A673 (cell line): ENCODE results near the gene ATP8A2. TPM values are rescaled to one million over a fixed set of nuclear protein-coding genes. Genes with fewer than 3 reads are reported as not detected.

Experiments
- BruUV-seq: library from RNA; stranded (reverse); fragments of 400-500 nt; replicated peaks from 2 replicates; lab custom pipeline; 2021; lab: Mats Ljungman, UMichigan
- CTCF ChIA-PET: fragments of 300-600 bp; sonication (Branson Sonifier 250); formaldehyde crosslinking; loops from one replicate; lab custom pipeline; 2022; ENCODE audit warnings: antibody characterized with exemption; lab: Charles Lee
- POLR2A ChIA-PET: fragments of 300-600 bp; sonication (Branson Sonifier 250); formaldehyde crosslinking; loops from one replicate; lab custom pipeline; 2022; ENCODE audit warnings: antibody characterized with exemption; ENCODE audit not compliant: low non-redundant PET; lab: Charles Lee
- DNase-seq: peaks from one replicate; pipeline ENCODE4 v3.0.0-alpha.2; 2015; ENCODE audit warnings: low spot score
- H3K27ac ChIP-seq: fragments of 200-600 bp; sonication (generic); 2 replicates; pipeline ENCODE4 v1.5.1; 2016; ENCODE audit warnings: mixed run types, low read depth, mild to moderate bottlenecking, mixed read lengths, antibody characterized with exemption, low read length; ENCODE audit not compliant: poor library complexity, severe bottlenecking
- H3K27me3 ChIP-seq: fragments of 200-600 bp; sonication (generic); replicated peaks from 2 replicates; pipeline ENCODE4 v1.6.1; 2017; ENCODE audit warnings: mixed run types, low read depth, mild to moderate bottlenecking, mixed read lengths, antibody characterized with exemption, low read length; ENCODE audit not compliant: insufficient read depth, poor library complexity
- H3K36me3 ChIP-seq: fragments of 200-600 bp; sonication (generic); 2 replicates; pipeline ENCODE4 v1.6.1; 2016; ENCODE audit warnings: mixed run types, mild to moderate bottlenecking, mixed read lengths, antibody characterized with exemption, low read length; ENCODE audit not compliant: insufficient read depth, poor library complexity, severe bottlenecking
- H3K4me1 ChIP-seq: fragments of 200-600 bp; sonication (generic); 2 replicates; pipeline ENCODE4 v1.6.1; 2017; ENCODE audit warnings: mixed run types, mild to moderate bottlenecking, mixed read lengths, antibody characterized with exemption, low read length; ENCODE audit not compliant: insufficient read depth, poor library complexity, severe bottlenecking
- H3K4me3 ChIP-seq: fragments of 200-600 bp; sonication (generic); 2 replicates; pipeline ENCODE4 v1.5.1; 2016; ENCODE audit warnings: low read depth, mixed run types, mild to moderate bottlenecking, mixed read lengths, low read length; ENCODE audit not compliant: poor library complexity, severe bottlenecking
- H3K9me3 ChIP-seq: fragments of 200-600 bp; sonication (generic); 2 replicates; pipeline ENCODE4 v1.6.1; 2016; ENCODE audit warnings: mixed run types, low read depth, mild to moderate bottlenecking, mixed read lengths, antibody characterized with exemption, low read length; ENCODE audit not compliant: poor library complexity, severe bottlenecking
- CTCF ChIP-seq: fragments of 300-800, 200-600 bp; sonication (generic); conservative IDR thresholded peaks from 2 replicates; pipeline ENCODE4 v1.5.1; 2017; ENCODE audit warnings: low read depth, mild to moderate bottlenecking, antibody characterized with exemption, low read length, moderate library complexity, mixed read lengths
- EZH2 ChIP-seq: fragments of 200-600 bp; sonication (generic); IDR thresholded peaks from 2 replicates; pipeline ENCODE4 v1.6.1; 2017; ENCODE audit warnings: borderline replicate concordance, low read depth, mild to moderate bottlenecking, mixed read lengths, antibody characterized with exemption, low read length; ENCODE audit not compliant: poor library complexity, severe bottlenecking
- intact Hi-C: fragments of 100-400 bp; cut with micrococcal nuclease; formaldehyde crosslinking; loops from one replicate; pipeline ENCODE4 v1.10.0; 2022; ENCODE audit not compliant: unreplicated experiment
- total RNA-seq: library from RNA; stranded (reverse); gene quantifications from 2 replicates; pipeline ENCODE4 v1.2.3, GENCODE V29; 2021

ATP8A2 gene
- total RNA-seq, 1 experiment from 2014 or later = 0.92 TPM

DNA sequence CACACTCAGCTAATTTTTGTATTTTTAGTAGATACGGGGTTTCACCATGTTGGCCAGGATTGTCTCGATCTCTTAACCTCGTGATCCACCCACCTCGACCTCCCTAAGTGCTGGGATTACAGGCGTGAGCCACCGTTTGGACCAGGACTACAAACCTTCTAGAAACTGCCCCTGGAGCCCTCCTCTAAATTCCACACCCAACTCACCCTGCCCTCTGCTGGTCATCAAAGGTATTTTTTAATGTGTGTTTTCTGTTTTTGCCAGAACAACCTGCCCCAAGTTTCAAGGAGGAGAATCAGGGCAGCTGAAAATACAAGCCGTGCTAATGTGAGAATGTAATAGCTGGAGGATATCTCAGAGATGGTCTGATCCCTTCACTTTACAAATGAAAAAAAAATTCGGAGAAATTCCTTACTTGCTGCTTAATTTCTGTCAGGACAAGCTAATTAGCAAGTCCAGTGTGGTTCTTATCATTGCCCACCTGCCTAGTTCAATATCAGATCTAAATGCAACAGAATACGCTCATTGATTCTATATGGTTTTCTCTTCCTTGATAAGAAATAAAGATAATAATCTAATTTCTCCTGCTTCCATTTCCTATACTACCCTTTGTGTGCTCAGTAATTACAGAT lies 4.1 kb downstream of the ATP8A2 start:
- intact Hi-C loops = loop anchor here (5.0 to 10.0 kb wide), 3 partner anchors 141 to 369 kb away; no protein-coding TSS in a partner anchor
- ChIA-PET POLR2A (interaction anchor here (0.7 kb wide), 1 partner anchor 118 kb away, joined by 6 read pairs; no protein-coding TSS in a partner anchor), CTCF (interaction anchor here (0.6 to 0.7 kb wide), 4 partner anchors 14 to 454 kb away, joined by 3 to 4 read pairs (median 3); no protein-coding TSS in a partner anchor)
- Histone ChIP-seq H3K36me3 (no peaks in the 10 kb centered on the region), H3K4me3 (no peak overlapping the region), H3K27ac (no peak overlapping the region), H3K9me3 (no peaks in the 10 kb centered on the region), H3K27me3 (peaks cover 12% of the 10 kb centered on the region), H3K4me1 (peaks cover 5% of the 10 kb centered on the region)
- BruUV-seq = no TSS peak
- TF ChIP-seq CTCF = peak; percentile 70
- no peak for TF ChIP-seq EZH2
- peak; percentile 76 for DNase-seq

DNA sequence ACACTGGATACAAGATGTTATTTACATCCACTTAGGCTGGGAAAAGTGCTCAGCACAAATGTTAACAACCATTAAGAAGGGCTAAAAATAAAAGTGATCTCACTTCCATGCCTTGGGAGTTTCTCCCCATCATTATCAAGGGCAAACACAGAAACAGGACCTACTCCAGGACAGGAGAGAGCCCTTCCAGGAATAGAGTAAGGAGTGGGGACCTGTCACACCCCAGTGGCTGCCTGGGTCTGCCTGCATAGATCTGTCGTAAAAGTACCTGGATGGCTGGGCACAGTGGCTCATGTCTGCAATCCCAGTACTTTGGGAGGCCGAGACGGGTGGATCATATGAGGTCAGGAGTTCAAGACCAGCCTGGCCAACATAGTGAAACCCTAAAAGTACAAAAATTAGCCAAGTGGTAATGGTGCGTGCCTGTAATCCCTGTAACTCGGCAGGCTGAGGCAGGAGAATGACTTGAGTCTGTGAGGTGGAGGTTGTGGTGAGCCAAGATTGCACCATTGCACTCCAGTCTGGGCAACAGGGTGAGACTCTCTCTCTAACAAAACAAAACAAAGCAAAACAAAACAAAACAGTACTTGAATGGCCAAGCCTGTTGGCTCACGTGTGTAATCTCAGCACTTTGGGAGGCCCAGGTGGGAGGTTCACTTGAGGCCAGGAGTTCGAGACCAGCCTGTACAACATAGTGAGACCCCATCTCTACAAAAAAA lies 5.6 kb downstream of the ATP8A2 start:
- no peak for DNase-seq
- POLR2A ChIA-PET = no interaction called here
- Histone ChIP-seq H3K27me3 (peaks cover 10% of the 10 kb centered on the region), H3K4me1 (peaks cover 5% of the 10 kb centered on the region), H3K9me3 (no peaks in the 10 kb centered on the region), H3K4me3 (no peak overlapping the region), H3K27ac (no peak overlapping the region), H3K36me3 (no peaks in the 10 kb centered on the region)
- TF ChIP-seq CTCF (no peak), EZH2 (no peak)
- intact Hi-C loops = loop anchor here (5.0 to 10.0 kb wide), 3 partner anchors 143 to 370 kb away; no protein-coding TSS in a partner anchor
- CTCF ChIA-PET = interaction anchor here (0.6 kb wide), 1 partner anchor 310 kb away, joined by 4 read pairs; no protein-coding TSS in a partner anchor
- no TSS peak for BruUV-seq

DNA sequence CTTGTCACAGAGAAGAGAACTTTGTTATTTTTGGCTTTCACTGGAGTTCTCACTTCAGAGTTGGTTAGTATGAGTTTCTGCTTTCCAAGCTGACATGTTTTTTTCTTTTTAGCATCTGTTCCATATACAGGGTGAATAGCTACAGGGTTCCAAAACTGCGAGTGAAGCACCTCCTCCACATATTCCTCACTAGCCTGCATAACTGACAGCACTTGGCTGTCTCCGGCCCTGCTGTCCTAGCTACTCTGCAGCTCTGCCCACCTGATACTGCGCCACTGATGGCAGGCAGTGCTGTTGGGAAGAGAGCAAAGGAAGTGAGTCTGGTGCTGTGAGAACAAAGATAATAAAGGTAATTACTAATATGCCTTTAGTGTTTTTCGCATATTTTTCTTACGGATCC lies 6.8 kb downstream of the ATP8A2 start:
- no TSS peak for BruUV-seq
- ChIA-PET CTCF (no interaction called here), POLR2A (interaction anchor here (0.6 kb wide), 1 partner anchor 9 kb away, joined by 3 read pairs; no protein-coding TSS in a partner anchor)
- peaks cover 5% of the 10 kb centered on the region for H3K4me1 ChIP-seq
- no peaks in the 10 kb centered on the region for H3K9me3 ChIP-seq
- H3K4me3 ChIP-seq = no peak overlapping the region
- H3K27ac ChIP-seq = no peak overlapping the region
- TF ChIP-seq EZH2 (no peak), CTCF (no peak)
- intact Hi-C loops = loop anchor here (5.0 to 10.0 kb wide), 3 partner anchors 144 to 371 kb away; no protein-coding TSS in a partner anchor
- H3K27me3 ChIP-seq = no peaks in the 10 kb centered on the region
- no peaks in the 10 kb centered on the region for H3K36me3 ChIP-seq
- no peak for DNase-seq
